Gastrocnemius medialis (tissue), 4 donors: Measurements from ENCODE around the gene EVA1C.

Experiments
- CTCF ChIP-seq, 5 experiments: fragments of 450-650 bp in 3 of 5; fragments of 200-600 bp in 2 of 5; sonication (generic) in 2 of 5; IDR thresholded peaks in 4 of 5; conservative IDR thresholded peaks in 1 of 5; 1 replicate in 4 of 5; 2 replicates in 1 of 5; pipeline ENCODE4 v1.5.1; 2016 to 2019; ENCODE audit warnings: antibody characterized with exemption in 5 of 5, mild to moderate bottlenecking in 3 of 5, moderate library complexity in 3 of 5
- POLR2A ChIP-seq, 2 donors: fragments of 450-650 bp; IDR thresholded peaks; one replicate each; pipeline ENCODE4 v1.6.1; 2017; ENCODE audit warnings: antibody characterized with exemption in 2 of 2, mild to moderate bottlenecking in 2 of 2, moderate library complexity in 2 of 2

DNA sequence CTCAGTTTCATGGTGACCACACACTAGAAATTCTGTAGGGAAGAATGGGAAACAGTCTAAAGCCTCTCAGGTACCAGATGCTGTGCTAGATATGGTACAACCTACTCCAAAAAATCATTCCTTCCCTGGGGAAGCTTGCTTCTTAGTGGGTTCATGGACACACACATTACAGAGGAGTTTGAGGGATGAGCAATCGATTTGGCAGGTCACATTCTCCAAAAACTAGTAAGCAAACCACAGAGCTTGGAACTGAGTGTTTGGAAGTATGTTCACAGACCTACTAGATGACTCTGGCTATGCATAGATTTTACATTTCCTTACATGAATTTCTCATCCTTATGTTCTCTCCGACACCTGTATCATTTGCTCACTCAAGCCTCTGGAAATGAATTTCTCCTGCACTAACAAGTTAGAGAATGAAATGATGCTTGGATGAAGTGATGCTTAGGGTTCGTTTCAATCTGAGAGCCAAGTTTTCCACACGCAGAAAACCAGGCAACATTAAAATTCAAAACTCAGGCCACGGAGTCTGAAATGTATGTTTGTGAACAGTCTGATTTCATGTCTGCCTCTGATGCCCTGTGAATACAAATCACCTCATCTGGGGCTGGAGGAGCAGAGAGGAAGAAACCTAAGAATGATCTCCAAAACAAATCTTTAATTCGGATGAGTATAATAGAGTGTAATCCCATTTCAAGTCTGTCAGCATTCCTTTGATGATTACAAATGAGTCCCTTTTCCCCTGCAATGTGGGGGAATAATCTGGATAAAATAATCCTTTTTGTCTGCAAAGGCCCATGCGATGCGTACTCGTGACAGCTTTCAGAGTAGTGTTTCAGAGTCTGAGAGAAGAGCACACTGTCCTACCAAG is 11.0 kb downstream of the EVA1C start:
- TF ChIP-seq CTCF (IDR thresholded peaks at IDR 0.05 in 4 of 5, conservative IDR thresholded peaks at IDR 0.05 in 1 of 5) (no peak), POLR2A (IDR thresholded peaks at IDR 0.05) (no peak)
